PC-3 (cell line): ENCODE measurements around the gene TTC9B. TPM values are rescaled to one million over a fixed set of nuclear protein-coding genes. Genes with fewer than 3 reads are reported as not detected.

ENCODE experiments used
- ATAC-seq: fragments of 200-7000 bp; cut with Tn5 transposase; 2 replicates; pipeline ENCODE4 v1.9.1; 2020; ENCODE audit warnings: mild to moderate bottlenecking, moderate library complexity
- BruUV-seq: library from RNA; stranded (reverse); fragments of 400-500 nt; replicated peaks from 2 replicates; lab custom pipeline; 2021; lab: Mats Ljungman, UMichigan
- CTCF ChIA-PET: fragments of 300-600 bp; sonication (Branson Sonifier 250); formaldehyde crosslinking; loops from one replicate; lab custom pipeline; 2022; ENCODE audit warnings: antibody characterized with exemption; lab: Charles Lee
- POLR2A ChIA-PET: fragments of 300-600 bp; sonication (Branson Sonifier 250); formaldehyde crosslinking; loops from one replicate; lab custom pipeline; 2022; ENCODE audit warnings: antibody characterized with exemption; ENCODE audit not compliant: unreplicated experiment; lab: Charles Lee
- DNase-seq: peaks from one replicate; pipeline ENCODE4 v3.0.0-alpha.2; 2015
- H2AFZ ChIP-seq: fragments of 300-600 bp; sonication (generic); 2 replicates; pipeline ENCODE4 v1.6.0; 2016; ENCODE audit warnings: antibody characterized with exemption, low read length
- H3F3A ChIP-seq: fragments of 300-600 bp; sonication (generic); one replicate; pipeline ENCODE4 v1.6.0; 2017; ENCODE audit warnings: antibody characterized with exemption, low read length, control low read depth, mild to moderate bottlenecking; ENCODE audit not compliant: unreplicated experiment
- H3K27ac ChIP-seq: fragments of 300-600 bp; sonication (generic); 2 replicates; pipeline ENCODE4 v1.5.1; 2016; ENCODE audit warnings: mild to moderate bottlenecking, low read length
- H3K27me3 ChIP-seq: fragments of 300-600 bp; sonication (generic); 2 replicates; pipeline ENCODE4 v1.6.1; 2016; ENCODE audit warnings: low read length, mixed read lengths
- H3K36me3 ChIP-seq: fragments of 300-600 bp; sonication (generic); 2 replicates; pipeline ENCODE4 v1.6.1; 2016; ENCODE audit warnings: low read depth, mixed run types, low read length, mixed read lengths
- H3K4me1 ChIP-seq: fragments of 300-600 bp; sonication (generic); 2 replicates; pipeline ENCODE4 v1.5.1; 2016; ENCODE audit warnings: low read length; ENCODE audit not compliant: insufficient read depth
- H3K4me2 ChIP-seq: fragments of 300-600 bp; sonication (generic); 2 replicates; pipeline ENCODE4 v1.6.0; 2016; ENCODE audit warnings: low read length
- H3K4me3 ChIP-seq: fragments of 300-600 bp; sonication (generic); 2 replicates; pipeline ENCODE4 v1.5.1; 2016; ENCODE audit warnings: mild to moderate bottlenecking, low read length, mixed read lengths
- H3K79me2 ChIP-seq: fragments of 300-600 bp; sonication (generic); 2 replicates; pipeline ENCODE4 v1.6.1; 2017; ENCODE audit warnings: low read length, mixed read lengths
- H3K9ac ChIP-seq: fragments of 300-600 bp; sonication (generic); 2 replicates; pipeline ENCODE4 v1.6.0; 2016; ENCODE audit warnings: mild to moderate bottlenecking, low read length
- H3K9me2 ChIP-seq: fragments of 300-600 bp; sonication (generic); replicated peaks from 2 replicates; pipeline ENCODE4 v1.6.1; 2016; ENCODE audit warnings: mixed run types, low read length, mixed read lengths
- H3K9me3 ChIP-seq: fragments of 300-600 bp; sonication (generic); 2 replicates; pipeline ENCODE4 v1.6.1; 2016; ENCODE audit warnings: low read length, mixed read lengths
- H4K20me1 ChIP-seq: fragments of 300-600 bp; sonication (generic); 2 replicates; pipeline ENCODE4 v1.6.1; 2016; ENCODE audit warnings: low read length, mixed read lengths
- CTCF ChIP-seq: fragments of 300-600 bp; sonication (generic); conservative IDR thresholded peaks from 2 replicates; pipeline ENCODE4 v1.5.1; 2017; ENCODE audit warnings: antibody characterized with exemption, low read depth, mild to moderate bottlenecking, low read length
- EZH2 ChIP-seq: fragments of 300-600 bp; sonication (generic); IDR thresholded peaks from one replicate; pipeline ENCODE4 v1.6.1; 2017; ENCODE audit warnings: antibody characterized with exemption, mild to moderate bottlenecking, low read length; ENCODE audit not compliant: unreplicated experiment
- EZH2phosphoT487 ChIP-seq: fragments of 300-600 bp; sonication (generic); IDR thresholded peaks from 2 replicates; pipeline ENCODE4 v1.6.1; 2018; ENCODE audit warnings: mild to moderate bottlenecking, antibody characterized with exemption, low read length, borderline replicate concordance
- intact Hi-C: fragments of 100-400 bp; cut with micrococcal nuclease; formaldehyde crosslinking; loops from 2 replicates; pipeline ENCODE4 v1.9.0; 2023
- total RNA-seq: library from RNA; depleted of rRNA; stranded (reverse); fragments of >200 nt; gene quantifications from 2 replicates; pipeline ENCODE4 v1.2.3, GENCODE V29; 2014

Gene TTC9B
- total RNA-seq, 1 experiment from 2014 or later: 0.15 TPM

GRCh38 chr19:40205760-40206159 is 12.4 kb downstream of the TTC9B start:
- no peak overlapping the region for H3K4me2 ChIP-seq
- H3K9me2 ChIP-seq: no peaks in the 10 kb centered on the region
- H3K27ac ChIP-seq: no peak overlapping the region
- H3K4me3 ChIP-seq: no peak overlapping the region
- H3K4me1 ChIP-seq: no peaks in the 10 kb centered on the region
- no peak overlapping the region for H2AFZ ChIP-seq
- POLR2A ChIA-PET: interaction anchor here (0.5 kb wide), 1 partner anchor 66 kb away, joined by 4 read pairs; no protein-coding TSS in a partner anchor
- DNase-seq (no peak), ATAC-seq (no peak)
- no peak overlapping the region for H3K9ac ChIP-seq
- no peaks in the 10 kb centered on the region for H3K9me3 ChIP-seq
- no peaks in the 10 kb centered on the region for H3K27me3 ChIP-seq
- TF ChIP-seq CTCF: no peak
- no peak for TF ChIP-seq EZH2phosphoT487
- no peak for TF ChIP-seq EZH2
- CTCF ChIA-PET: no interaction called here
- no TSS peak for BruUV-seq
- intact Hi-C loops: no loop called here
- no peaks in the 10 kb centered on the region for H4K20me1 ChIP-seq
- no peaks in the 10 kb centered on the region for H3F3A ChIP-seq
- no peaks in the 10 kb centered on the region for H3K36me3 ChIP-seq
- H3K79me2 ChIP-seq: no peaks in the 10 kb centered on the region

GRCh38 chr19:40204381-40204780 is 13.8 kb downstream of the TTC9B start:
- H3K27ac ChIP-seq: no peak overlapping the region
- DNase-seq (no peak), ATAC-seq (no peak)
- H2AFZ ChIP-seq: no peak overlapping the region
- H3F3A ChIP-seq: no peaks in the 10 kb centered on the region
- POLR2A ChIA-PET: no interaction called here
- no peaks in the 10 kb centered on the region for H3K4me1 ChIP-seq
- H3K9me2 ChIP-seq: no peaks in the 10 kb centered on the region
- no peak overlapping the region for H3K9ac ChIP-seq
- H3K27me3 ChIP-seq: no peaks in the 10 kb centered on the region
- intact Hi-C loops: no loop called here
- TF ChIP-seq EZH2phosphoT487 (no peak), EZH2 (no peak), CTCF (no peak)
- CTCF ChIA-PET: no interaction called here
- no peaks in the 10 kb centered on the region for H3K79me2 ChIP-seq
- H3K4me2 ChIP-seq: no peak overlapping the region
- H3K4me3 ChIP-seq: no peak overlapping the region
- no peaks in the 10 kb centered on the region for H3K9me3 ChIP-seq
- no peaks in the 10 kb centered on the region for H4K20me1 ChIP-seq
- no peaks in the 10 kb centered on the region for H3K36me3 ChIP-seq
- no TSS peak for BruUV-seq

- CTCF ChIA-PET: interaction anchor here (0.6 kb wide), 2 partner anchors 9 to 66 kb away, joined by 3 to 11 read pairs; partner anchors contain the start of gene MAP3K10
- no peak overlapping the region for H3K27ac ChIP-seq
- H2AFZ ChIP-seq: no peak overlapping the region
- H3K9me3 ChIP-seq: no peaks in the 10 kb centered on the region
- no TSS peak for BruUV-seq
- peak; percentile 24 for DNase-seq
- intact Hi-C loops: no loop called here
- H3K4me2 ChIP-seq: no peak overlapping the region
- no peaks in the 10 kb centered on the region for H3K79me2 ChIP-seq
- POLR2A ChIA-PET: no interaction called here
- no peak overlapping the region for H3K4me3 ChIP-seq
- ATAC-seq: peak; percentile 55
- H3K4me1 ChIP-seq: no peaks in the 10 kb centered on the region
- H3K36me3 ChIP-seq: no peaks in the 10 kb centered on the region
- H3K9ac ChIP-seq: no peak overlapping the region
- TF ChIP-seq CTCF (no peak), EZH2phosphoT487 (no peak), EZH2 (no peak)
- H3F3A ChIP-seq: no peaks in the 10 kb centered on the region
- H4K20me1 ChIP-seq: no peaks in the 10 kb centered on the region
- no peaks in the 10 kb centered on the region for H3K9me2 ChIP-seq
- no peaks in the 10 kb centered on the region for H3K27me3 ChIP-seq
These were observed 17.7 kb downstream of the TTC9B start for GRCh38 chr19:40200341-40201099.
